HepG2 (cell line): ENCODE measurements around the gene MRPL27. TPM values are rescaled to one million over a fixed set of nuclear protein-coding genes. Genes with fewer than 3 reads are reported as not detected.

ENCODE experiments used
- ATAC-seq: fragments of 200-7000 bp; cut with Tn5 transposase; 3 replicates; pipeline ENCODE4 v1.9.1; 2020; ENCODE audit warnings: mild to moderate bottlenecking, moderate library complexity
- BruUV-seq: library from RNA; stranded (reverse); fragments of 400-500 nt; replicated peaks from 2 replicates; lab custom pipeline; 2021; lab: Mats Ljungman, UMichigan
- CTCF ChIA-PET: fragments of 300-600 bp; formaldehyde crosslinking; extraction: SDS; loops from one replicate; lab custom pipeline; 2021; ENCODE audit warnings: low total read pairs, inconsistent platforms, low intra/inter-chr PET ratio; lab: Yijun Ruan, JAX
- POLR2A ChIA-PET: fragments of 350-600 bp; sonication (Branson Sonifier 250); formaldehyde crosslinking; loops from one replicate; lab custom pipeline; 2020; ENCODE audit warnings: antibody characterized with exemption, inconsistent platforms; lab: Yijun Ruan, JAX
- DNase-seq: peaks from one replicate; pipeline ENCODE4 v3.0.0-alpha.2; 2015; ENCODE audit warnings: low spot score
- FAIRE-seq: peaks from 3 replicates; lab custom pipeline; 2011; peaks lifted over from hg19 to GRCh38; lab: Jason Lieb, UNC
- H2AFZ ChIP-seq: one replicate; pipeline ENCODE4 v1.6.1; 2011; ENCODE audit warnings: low read length, inconsistent platforms
- H3K27ac ChIP-seq: fragments of 300-600 bp; 3 replicates; pipeline ENCODE4 v1.8.0; 2011; ENCODE audit warnings: mixed run types, mild to moderate bottlenecking, mixed read lengths, low read length, inconsistent platforms; ENCODE audit not compliant: insufficient read depth; ENCODE audit errors: extremely low read length
- H3K27me3 ChIP-seq, 2 experiments: fragments of 200-600 bp in 1 of 2; 2 replicates in 1 of 2; 3 replicates in 1 of 2; pipeline versions ENCODE4 v1.6.0 to v1.8.0; 2011; ENCODE audit warnings: low read length in 2 of 2, mild to moderate bottlenecking in 2 of 2, moderate library complexity in 2 of 2, inconsistent platforms in 1 of 2; ENCODE audit not compliant: insufficient read depth in 2 of 2, control insufficient read depth in 1 of 2
- H3K36me3 ChIP-seq, 2 experiments: fragments of 200-600 bp in 1 of 2; replicated peaks in 1 of 2; 2 replicates in 1 of 2; 3 replicates in 1 of 2; pipeline versions ENCODE4 v1.5.1 to v1.8.0; 2011; ENCODE audit warnings: low read length in 2 of 2, inconsistent platforms in 1 of 2; ENCODE audit not compliant: insufficient read depth in 2 of 2, control insufficient read depth in 1 of 2
- H3K4me1 ChIP-seq: 2 replicates; pipeline ENCODE4 v1.5.1; 2012; ENCODE audit warnings: low read length, inconsistent platforms; ENCODE audit not compliant: insufficient read depth
- H3K4me2 ChIP-seq: 2 replicates; pipeline ENCODE4 v1.6.0; 2011; ENCODE audit warnings: low read depth, low read length, inconsistent platforms
- H3K4me3 ChIP-seq, 3 experiments: fragments of 200-600 bp in 1 of 3; sonication (generic), shearing (Covaris generic) in 1 of 3; replicated peaks in 1 of 3; 2 replicates each; pipeline ENCODE4 v1.5.1; 2011 to 2016; ENCODE audit warnings: low read length in 3 of 3, inconsistent platforms in 2 of 3, low read depth in 2 of 3, mild to moderate bottlenecking in 2 of 3, control low read depth in 1 of 3, mixed read lengths in 1 of 3; ENCODE audit not compliant: insufficient read depth in 1 of 3
- H3K79me2 ChIP-seq: one replicate; pipeline ENCODE4 v1.6.1; 2011; ENCODE audit warnings: low read length, inconsistent platforms; ENCODE audit not compliant: insufficient read depth
- H3K9ac ChIP-seq: 2 replicates; pipeline ENCODE4 v1.6.0; 2011; ENCODE audit warnings: mild to moderate bottlenecking, low read depth, low read length, inconsistent platforms; ENCODE audit not compliant: insufficient read depth
- H3K9me3 ChIP-seq: 2 replicates; pipeline ENCODE4 v1.5.1; 2012; ENCODE audit warnings: mild to moderate bottlenecking, low read length
- H4K20me1 ChIP-seq: 2 replicates; pipeline ENCODE4 v1.6.0; 2011; ENCODE audit warnings: inconsistent platforms, mild to moderate bottlenecking, low read length, moderate library complexity; ENCODE audit not compliant: insufficient read depth
- ARID2 ChIP-seq: sonication (generic); formaldehyde crosslinking; IDR thresholded peaks from 2 replicates; pipeline ENCODE4 v1.8.1; 2022; ENCODE audit warnings: mild to moderate bottlenecking, missing genetic modification reagents, borderline replicate concordance
- CAMTA2 ChIP-seq: sonication (generic); formaldehyde crosslinking; IDR thresholded peaks from 2 replicates; pipeline ENCODE4 v1.4.0; 2020; ENCODE audit warnings: mild to moderate bottlenecking, missing genetic modification reagents, borderline replicate concordance
- CHCHD3 ChIP-seq: sonication (generic); formaldehyde crosslinking; IDR thresholded peaks from 2 replicates; pipeline ENCODE4 v1.8.0; 2022; ENCODE audit warnings: mild to moderate bottlenecking, missing genetic modification reagents, moderate library complexity
- MTA1 ChIP-seq: sonication (generic); formaldehyde crosslinking; IDR thresholded peaks from 2 replicates; pipeline ENCODE4 v1.4.0; 2020; ENCODE audit warnings: missing genetic modification reagents, mild to moderate bottlenecking, borderline replicate concordance
- PRDM15 ChIP-seq: sonication (generic); formaldehyde crosslinking; IDR thresholded peaks from 2 replicates; pipeline ENCODE4 v1.4.0; 2020; ENCODE audit warnings: missing genetic modification reagents
- TBP ChIP-seq: sonication (generic); formaldehyde crosslinking; IDR thresholded peaks from 2 replicates; pipeline ENCODE4 v1.5.0; 2020; ENCODE audit warnings: missing genetic modification reagents
- ZNF75D ChIP-seq: sonication (generic); formaldehyde crosslinking; IDR thresholded peaks from 2 replicates; pipeline ENCODE4 v1.8.1; 2023; ENCODE audit warnings: missing genetic modification reagents, mild to moderate bottlenecking, borderline replicate concordance
- ZNF788 ChIP-seq: sonication (generic); formaldehyde crosslinking; IDR thresholded peaks from 2 replicates; pipeline ENCODE4 v1.5.0; 2020; ENCODE audit warnings: mild to moderate bottlenecking, missing genetic modification reagents, borderline replicate concordance
- WGBS: methylation state at CpG from one replicate; pipeline ENCODE4 v1.1.6; 2017; ENCODE audit warnings: low lambda C conversion rate; 5-methylcytosine and 5-hydroxymethylcytosine counted together
- in situ Hi-C: cut with HindIII; loops from 2 replicates; pipeline ENCODE4 v1.10.0; 2017; ENCODE audit warnings: low pct_unique_long_range_greater_than_20kb; ENCODE audit not compliant: extremely low pct_ligation_motif_present
- intact Hi-C: fragments of 100-400 bp; cut with micrococcal nuclease; formaldehyde crosslinking; loops from one replicate; pipeline ENCODE4 v1.10.0; 2022; ENCODE audit not compliant: unreplicated experiment
- polyA plus RNA-seq, 8 experiments: library from polyadenylated mRNA; depleted of rRNA in 3 of 8; stranded (reverse) in 7 of 8; unstranded in 1 of 8; fragments of >200 nt; fragmentation: Illumina TruSeq in 4 of 8; extraction: Trizol in 4 of 8; gene quantifications; 2 replicates each; pipeline versions ENCODE4 v1.2.1 to v1.2.3, GENCODE V29; 2011 to 2016; ENCODE audit warnings: low read depth in 4 of 8, missing spikeins in 1 of 8, mixed read lengths in 1 of 8; ENCODE audit not compliant: insufficient read depth in 1 of 8
- total RNA-seq, 5 experiments: library from RNA; depleted of rRNA; stranded (reverse); fragments of >200 nt; fragmentation: Illumina TruSeq; extraction: Trizol; gene quantifications; 2 replicates each; pipeline ENCODE4 v1.2.3, GENCODE V29; 2016; ENCODE audit warnings: low read depth in 1 of 5

The MRPL27 gene
- total and polyA plus RNA-seq, 2 of the 13 experiments (the other 11 are each of a cell fraction or from before 2014, with no cell fraction given) = 137 to 217 TPM

- no peak overlapping the region for H3K4me3 ChIP-seq
- BruUV-seq = no TSS peak
- no peak overlapping the region for H3K9ac ChIP-seq
- in situ Hi-C loops = no loop called here
- H3K4me2 ChIP-seq = no peak overlapping the region
- DNase-seq (no peak), ATAC-seq (no peak), FAIRE-seq (no peak)
- H3K9me3 ChIP-seq = no peaks in the 10 kb centered on the region
- H4K20me1 ChIP-seq = no peaks in the 10 kb centered on the region
- H3K27me3 ChIP-seq = peaks cover 2 to 8% of the 10 kb centered on the region in 2 experiments; a peak in 2 of 5 replicates
- H3K36me3 ChIP-seq = no peaks in the 10 kb centered on the region
- ChIA-PET POLR2A (interaction anchor here (1.4 kb wide), 1 partner anchor 10 kb away, joined by 6 read pairs; the partner anchor contains the start of gene LRRC59), CTCF (no interaction called here)
- H2AFZ ChIP-seq = no peak overlapping the region
- TF ChIP-seq TBP (CRISPR knock-in tag) = no peak
- no peak for TF ChIP-seq CAMTA2 (CRISPR knock-in tag)
- TF ChIP-seq ZNF788 (CRISPR knock-in tag) = no peak
- no peak for TF ChIP-seq MTA1
- TF ChIP-seq CHCHD3 (CRISPR knock-in tag) = no peak
- TF ChIP-seq PRDM15 = no peak
- TF ChIP-seq ZNF75D (CRISPR knock-in tag) = no peak
- TF ChIP-seq ARID2 (CRISPR knock-in tag) = no peak
- H3K79me2 ChIP-seq = no peaks in the 10 kb centered on the region
- 19% methylated on average over 4 of the region's 4 CpGs for WGBS
- H3K4me1 ChIP-seq = peaks cover 16% of the 10 kb centered on the region
- intact Hi-C loops = no loop called here
- H3K27ac ChIP-seq = no peak overlapping the region
These were observed 34.9 kb upstream of the MRPL27 start for GRCh38 chr17:50407921-50408320.
